HepG2 (cell line): ENCODE results near the gene PRCD. TPM values are rescaled to one million over a fixed set of nuclear protein-coding genes. Genes with fewer than 3 reads are reported as not detected.

Experiments
- ELF3 ChIP-seq: IDR thresholded peaks from 2 replicates; pipeline ENCODE4 v1.6.1; 2016; ENCODE audit warnings: missing genetic modification reagents, missing compliant biosample characterization
- FLYWCH1 ChIP-seq: sonication (generic); formaldehyde crosslinking; IDR thresholded peaks from 2 replicates; pipeline ENCODE4 v1.8.1; 2023; ENCODE audit warnings: mild to moderate bottlenecking, missing genetic modification reagents
- HNRNPUL1 ChIP-seq: fragments of 200-400 bp; formaldehyde crosslinking; IDR thresholded peaks from 2 replicates; pipeline ENCODE4 v1.6.1; 2017; ENCODE audit warnings: low read depth, mild to moderate bottlenecking, low read length, moderate library complexity
- PHF20 ChIP-seq: sonication (generic); formaldehyde crosslinking; IDR thresholded peaks from 2 replicates; pipeline ENCODE4 v1.5.0; 2020; ENCODE audit warnings: mild to moderate bottlenecking, missing genetic modification reagents
- RFXANK ChIP-seq: IDR thresholded peaks from 2 replicates; pipeline ENCODE4 v1.6.1; 2016
- RNF2 ChIP-seq: fragments of 450-650 bp; conservative IDR thresholded peaks from 2 replicates; pipeline ENCODE4 v1.6.1; 2016; ENCODE audit warnings: low read depth
- RXRA ChIP-seq: sonication (generic); formaldehyde crosslinking; IDR thresholded peaks from 2 replicates; pipeline ENCODE4 v1.5.1; 2020; ENCODE audit warnings: missing genetic modification reagents
- SMAD9 ChIP-seq: sonication (generic); formaldehyde crosslinking; IDR thresholded peaks from 2 replicates; pipeline ENCODE4 v1.5.1; 2020; ENCODE audit warnings: mild to moderate bottlenecking, missing genetic modification reagents
- ZNF136 ChIP-seq: sonication (generic); formaldehyde crosslinking; IDR thresholded peaks from 2 replicates; pipeline ENCODE4 v1.8.1; 2022; ENCODE audit warnings: low read depth, mild to moderate bottlenecking, moderate library complexity, missing genetic modification reagents
- ZNF263 ChIP-seq: sonication (generic); formaldehyde crosslinking; IDR thresholded peaks from 2 replicates; pipeline ENCODE4 v1.4.0; 2020; ENCODE audit warnings: missing genetic modification reagents
- ZNF292 ChIP-seq: sonication (generic); formaldehyde crosslinking; IDR thresholded peaks from 2 replicates; pipeline ENCODE4 v1.8.1; 2022; ENCODE audit warnings: mild to moderate bottlenecking, low read depth, missing genetic modification reagents, borderline replicate concordance
- ZNF326 ChIP-seq: sonication (generic); formaldehyde crosslinking; IDR thresholded peaks from 2 replicates; pipeline ENCODE4 v1.4.0; 2020; ENCODE audit warnings: missing genetic modification reagents, borderline replicate concordance
- ZNF333 ChIP-seq: sonication (generic); formaldehyde crosslinking; IDR thresholded peaks from 2 replicates; pipeline ENCODE4 v1.4.0; 2020; ENCODE audit warnings: mild to moderate bottlenecking, missing genetic modification reagents, borderline replicate concordance
- ZNF451 ChIP-seq: sonication (generic); formaldehyde crosslinking; IDR thresholded peaks from 2 replicates; pipeline ENCODE4 v1.5.0; 2020; ENCODE audit warnings: mild to moderate bottlenecking, missing genetic modification reagents
- ZNF460 ChIP-seq: sonication (generic); formaldehyde crosslinking; IDR thresholded peaks from 2 replicates; pipeline ENCODE4 v1.5.1; 2020; ENCODE audit warnings: missing genetic modification reagents, mild to moderate bottlenecking, borderline replicate concordance
- ZNF468 ChIP-seq: sonication (generic); formaldehyde crosslinking; IDR thresholded peaks from 2 replicates; pipeline ENCODE4 v1.8.0; 2022; ENCODE audit warnings: mild to moderate bottlenecking, moderate library complexity, missing genetic modification reagents
- ZNF501 ChIP-seq: sonication (generic); formaldehyde crosslinking; IDR thresholded peaks from 2 replicates; pipeline ENCODE4 v1.5.1; 2020; ENCODE audit warnings: mild to moderate bottlenecking, moderate library complexity, missing genetic modification reagents
- ZNF556 ChIP-seq: sonication (generic); formaldehyde crosslinking; IDR thresholded peaks from 2 replicates; pipeline ENCODE4 v1.4.0; 2020; ENCODE audit warnings: mild to moderate bottlenecking, missing genetic modification reagents, borderline replicate concordance
- ZNF703 ChIP-seq: sonication (generic); formaldehyde crosslinking; IDR thresholded peaks from 2 replicates; pipeline ENCODE4 v1.5.1; 2020; ENCODE audit warnings: missing genetic modification reagents, mild to moderate bottlenecking, moderate library complexity, borderline replicate concordance
- ZNF772 ChIP-seq: sonication (generic); formaldehyde crosslinking; IDR thresholded peaks from 2 replicates; pipeline ENCODE4 v1.5.0; 2020; ENCODE audit warnings: mild to moderate bottlenecking, missing genetic modification reagents
- polyA plus RNA-seq, 8 experiments: library from polyadenylated mRNA; depleted of rRNA in 3 of 8; stranded (reverse) in 7 of 8; unstranded in 1 of 8; fragments of >200 nt; fragmentation: Illumina TruSeq in 4 of 8; extraction: Trizol in 4 of 8; gene quantifications; 2 replicates each; pipeline versions ENCODE4 v1.2.1 to v1.2.3, GENCODE V29; 2011 to 2016; ENCODE audit warnings: low read depth in 4 of 8, missing spikeins in 1 of 8, mixed read lengths in 1 of 8; ENCODE audit not compliant: insufficient read depth in 1 of 8
- total RNA-seq, 5 experiments: library from RNA; depleted of rRNA; stranded (reverse); fragments of >200 nt; fragmentation: Illumina TruSeq; extraction: Trizol; gene quantifications; 2 replicates each; pipeline ENCODE4 v1.2.3, GENCODE V29; 2016; ENCODE audit warnings: low read depth in 1 of 5
- TF ChIP-seq, protein P1 (sequence below): IDR thresholded peaks from 2 replicates; pipeline ENCODE4 v1.6.1; 2018; ENCODE audit warnings: missing genetic modification reagents
- TF ChIP-seq, protein P2 (sequence below): IDR thresholded peaks from 2 replicates; pipeline ENCODE4 v1.6.1; 2016; ENCODE audit warnings: low read depth, borderline replicate concordance
- TF ChIP-seq, protein P3 (sequence below): sonication (generic); formaldehyde crosslinking; IDR thresholded peaks from 2 replicates; pipeline ENCODE4 v1.5.0; 2020; ENCODE audit warnings: mild to moderate bottlenecking, missing genetic modification reagents, moderate library complexity
- TF ChIP-seq, protein P4 (sequence below): sonication (generic); formaldehyde crosslinking; IDR thresholded peaks from 2 replicates; pipeline ENCODE4 v1.4.0; 2020; ENCODE audit warnings: missing genetic modification reagents

The PRCD gene
- total and polyA plus RNA-seq, 2 of the 13 experiments (the other 11 are each of a cell fraction or from before 2014, with no cell fraction given), result 0.51 TPM; not detected in 1

DNA sequence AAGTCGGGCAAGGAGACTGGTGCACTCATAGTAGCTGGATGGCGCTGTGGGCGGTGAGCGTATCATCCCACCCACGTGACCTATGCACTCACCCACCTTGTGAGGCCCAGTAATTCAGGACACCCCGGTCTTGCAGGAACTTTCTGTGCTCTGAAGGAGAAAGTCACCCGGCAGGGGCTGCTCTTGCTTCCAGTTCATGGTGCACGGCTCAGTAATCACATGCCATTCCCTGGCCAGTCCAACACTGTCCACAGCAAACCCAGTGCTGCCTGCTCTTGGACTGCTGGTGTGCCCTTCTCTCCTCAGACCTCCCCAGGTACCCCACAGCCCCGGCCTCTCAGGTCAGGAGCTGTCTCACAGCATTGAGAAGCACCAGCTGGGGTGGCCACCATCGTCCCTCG lies 22.2 kb upstream of the PRCD start (continued):
- TF ChIP-seq, protein P1, sequence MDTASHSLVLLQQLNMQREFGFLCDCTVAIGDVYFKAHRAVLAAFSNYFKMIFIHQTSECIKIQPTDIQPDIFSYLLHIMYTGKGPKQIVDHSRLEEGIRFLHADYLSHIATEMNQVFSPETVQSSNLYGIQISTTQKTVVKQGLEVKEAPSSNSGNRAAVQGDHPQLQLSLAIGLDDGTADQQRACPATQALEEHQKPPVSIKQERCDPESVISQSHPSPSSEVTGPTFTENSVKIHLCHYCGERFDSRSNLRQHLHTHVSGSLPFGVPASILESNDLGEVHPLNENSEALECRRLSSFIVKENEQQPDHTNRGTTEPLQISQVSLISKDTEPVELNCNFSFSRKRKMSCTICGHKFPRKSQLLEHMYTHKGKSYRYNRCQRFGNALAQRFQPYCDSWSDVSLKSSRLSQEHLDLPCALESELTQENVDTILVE (CRISPR knock-in tag), result no peak
- TF ChIP-seq ZNF703 (no peak), PHF20 (CRISPR knock-in tag) (no peak), RNF2 (no peak), RXRA (CRISPR knock-in tag) (peak; percentile 44; the same call in 1 of the 2 replicates), FLYWCH1 (no peak), ZNF263 (CRISPR knock-in tag) (no peak), ZNF468 (CRISPR knock-in tag) (no peak), ELF3 (CRISPR knock-in tag) (no peak), RFXANK (CRISPR knock-in tag) (no peak), ZNF136 (CRISPR knock-in tag) (no peak), ZNF460 (no peak), HNRNPUL1 (no peak), ZNF326 (no peak), ZNF292 (CRISPR knock-in tag) (no peak), ZNF333 (CRISPR knock-in tag) (no peak), SMAD9 (CRISPR knock-in tag) (no peak), ZNF501 (CRISPR knock-in tag) (peak; percentile 43; the same call in 1 of the 2 replicates), ZNF556 (CRISPR knock-in tag) (no peak), ZNF772 (CRISPR knock-in tag) (no peak), ZNF451 (no peak)
- TF ChIP-seq, protein P2, sequence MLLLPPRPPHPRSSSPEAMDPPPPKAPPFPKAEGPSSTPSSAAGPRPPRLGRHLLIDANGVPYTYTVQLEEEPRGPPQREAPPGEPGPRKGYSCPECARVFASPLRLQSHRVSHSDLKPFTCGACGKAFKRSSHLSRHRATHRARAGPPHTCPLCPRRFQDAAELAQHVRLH (CRISPR knock-in tag), result peak; percentile 46; the same call in 1 of the 2 replicates
- TF ChIP-seq, protein P3, sequence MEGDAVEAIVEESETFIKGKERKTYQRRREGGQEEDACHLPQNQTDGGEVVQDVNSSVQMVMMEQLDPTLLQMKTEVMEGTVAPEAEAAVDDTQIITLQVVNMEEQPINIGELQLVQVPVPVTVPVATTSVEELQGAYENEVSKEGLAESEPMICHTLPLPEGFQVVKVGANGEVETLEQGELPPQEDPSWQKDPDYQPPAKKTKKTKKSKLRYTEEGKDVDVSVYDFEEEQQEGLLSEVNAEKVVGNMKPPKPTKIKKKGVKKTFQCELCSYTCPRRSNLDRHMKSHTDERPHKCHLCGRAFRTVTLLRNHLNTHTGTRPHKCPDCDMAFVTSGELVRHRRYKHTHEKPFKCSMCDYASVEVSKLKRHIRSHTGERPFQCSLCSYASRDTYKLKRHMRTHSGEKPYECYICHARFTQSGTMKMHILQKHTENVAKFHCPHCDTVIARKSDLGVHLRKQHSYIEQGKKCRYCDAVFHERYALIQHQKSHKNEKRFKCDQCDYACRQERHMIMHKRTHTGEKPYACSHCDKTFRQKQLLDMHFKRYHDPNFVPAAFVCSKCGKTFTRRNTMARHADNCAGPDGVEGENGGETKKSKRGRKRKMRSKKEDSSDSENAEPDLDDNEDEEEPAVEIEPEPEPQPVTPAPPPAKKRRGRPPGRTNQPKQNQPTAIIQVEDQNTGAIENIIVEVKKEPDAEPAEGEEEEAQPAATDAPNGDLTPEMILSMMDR (CRISPR knock-in tag), result peak; percentile 69
- TF ChIP-seq, protein P4, sequence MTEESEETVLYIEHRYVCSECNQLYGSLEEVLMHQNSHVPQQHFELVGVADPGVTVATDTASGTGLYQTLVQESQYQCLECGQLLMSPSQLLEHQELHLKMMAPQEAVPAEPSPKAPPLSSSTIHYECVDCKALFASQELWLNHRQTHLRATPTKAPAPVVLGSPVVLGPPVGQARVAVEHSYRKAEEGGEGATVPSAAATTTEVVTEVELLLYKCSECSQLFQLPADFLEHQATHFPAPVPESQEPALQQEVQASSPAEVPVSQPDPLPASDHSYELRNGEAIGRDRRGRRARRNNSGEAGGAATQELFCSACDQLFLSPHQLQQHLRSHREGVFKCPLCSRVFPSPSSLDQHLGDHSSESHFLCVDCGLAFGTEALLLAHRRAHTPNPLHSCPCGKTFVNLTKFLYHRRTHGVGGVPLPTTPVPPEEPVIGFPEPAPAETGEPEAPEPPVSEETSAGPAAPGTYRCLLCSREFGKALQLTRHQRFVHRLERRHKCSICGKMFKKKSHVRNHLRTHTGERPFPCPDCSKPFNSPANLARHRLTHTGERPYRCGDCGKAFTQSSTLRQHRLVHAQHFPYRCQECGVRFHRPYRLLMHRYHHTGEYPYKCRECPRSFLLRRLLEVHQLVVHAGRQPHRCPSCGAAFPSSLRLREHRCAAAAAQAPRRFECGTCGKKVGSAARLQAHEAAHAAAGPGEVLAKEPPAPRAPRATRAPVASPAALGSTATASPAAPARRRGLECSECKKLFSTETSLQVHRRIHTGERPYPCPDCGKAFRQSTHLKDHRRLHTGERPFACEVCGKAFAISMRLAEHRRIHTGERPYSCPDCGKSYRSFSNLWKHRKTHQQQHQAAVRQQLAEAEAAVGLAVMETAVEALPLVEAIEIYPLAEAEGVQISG (CRISPR knock-in tag), result no peak
